Measurements from ENCODE around the gene SLC22A1. TPM values are rescaled to one million over a fixed set of nuclear protein-coding genes. Genes with fewer than 3 reads are reported as not detected.
A peak's percentile ranks its signal among the peaks of the same experiment; 100 is the strongest.

SLC22A1 gene
- total and polyA plus RNA-seq, 2 of the 13 experiments (the other 11 are each of a cell fraction or from before 2014, with no cell fraction given): 0.80 to 0.87 TPM

DNA sequence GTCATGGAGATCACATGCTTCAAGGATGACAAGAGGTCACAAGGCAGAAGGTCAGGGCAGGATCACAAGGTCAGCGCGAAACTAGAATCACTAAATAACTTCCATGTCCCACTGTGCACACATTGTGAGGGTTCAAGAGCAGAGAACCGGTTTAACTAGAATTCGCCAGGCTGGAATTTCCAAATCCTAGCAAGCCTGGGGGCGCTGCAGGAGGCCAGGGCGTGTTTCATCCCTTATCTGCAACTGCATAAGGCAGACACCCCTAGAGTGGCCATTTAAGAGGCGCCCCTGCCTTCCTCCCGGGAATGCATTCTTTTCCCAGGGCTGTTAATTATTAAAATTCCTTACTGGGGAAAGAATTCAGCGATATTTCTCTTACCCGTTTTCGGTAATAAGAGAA is 40.2 kb upstream of the SLC22A1 start (continued):
- TF ChIP-seq SRSF9 (IDR thresholded peaks at IDR 0.05; ENCODE audit: borderline replicate concordance, insufficient read depth, low read depth, low read length, poor library complexity, severe bottlenecking) (no peak), ZBTB2 (CRISPR knock-in tag; IDR thresholded peaks at IDR 0.05; ENCODE audit: low read depth) (no peak)

DNA sequence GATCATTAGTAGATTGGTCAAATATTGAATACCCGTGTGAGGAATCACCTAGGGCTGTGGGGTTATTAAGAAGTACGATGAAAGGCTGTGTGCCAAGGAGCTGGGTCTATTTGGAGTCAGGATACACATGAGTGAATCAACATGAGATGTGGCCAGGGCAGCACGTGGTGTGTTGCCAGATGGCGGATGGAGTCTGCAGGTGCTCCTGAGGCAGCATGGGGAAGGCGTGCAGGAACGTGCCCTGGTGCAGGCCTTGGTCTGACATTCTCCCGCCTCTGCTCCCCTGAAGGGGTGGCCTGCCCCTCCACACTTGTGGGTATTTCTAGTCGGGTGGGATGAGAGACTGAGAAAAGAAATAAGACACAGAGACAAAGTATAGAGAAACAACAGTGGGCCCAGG is 39.0 kb upstream of the SLC22A1 start:
- in situ Hi-C loops (cut with HindIII; ENCODE audit: extremely low pct_ligation_motif_present, low pct_unique_long_range_greater_than_20kb): no loop called here

GRCh38 chr6:160084198-160084776 is 37.3 kb upstream of the SLC22A1 start:
- ChIA-PET POLR2A (no interaction called here), CTCF (ENCODE audit: low intra/inter-chr PET ratio, low total read pairs) (no interaction called here)
- Histone ChIP-seq H3K4me1 (ENCODE audit: insufficient read depth, low read length) (peaks cover 6% of the 10 kb centered on the region), H3K9me3 (ENCODE audit: low read length) (no peaks in the 10 kb centered on the region), H3K4me3 (replicated peaks in 1 of 3; ENCODE audit: insufficient read depth in 1 of 3, low read depth in 2 of 3, low read length in 3 of 3) (no peak overlapping the region), H2AFZ (ENCODE audit: low read length) (no peak overlapping the region), H3K36me3 (replicated peaks in 1 of 2; ENCODE audit: control insufficient read depth in 1 of 2, insufficient read depth in 2 of 2, low read length in 2 of 2) (peaks cover 48 to 82% of the 10 kb centered on the region in 2 experiments), H4K20me1 (ENCODE audit: insufficient read depth, low read length) (0 out of 2 replicates have a peak, but pooled peaks cover 4% of the 10 kb centered on the region), H3K27me3 (ENCODE audit: control insufficient read depth in 1 of 2, insufficient read depth in 2 of 2, low read length in 2 of 2) (no peaks in the 10 kb centered on the region), H3K79me2 (ENCODE audit: insufficient read depth, low read length) (no peaks in the 10 kb centered on the region), H3K9ac (ENCODE audit: insufficient read depth, low read depth, low read length) (no peak overlapping the region), H3K27ac (ENCODE audit: extremely low read length, insufficient read depth, low read length) (no peak overlapping the region), H3K4me2 (ENCODE audit: low read depth, low read length) (no peak overlapping the region)
- no peak for ATAC-seq
- DNase-seq (ENCODE audit: low spot score): no peak
- FAIRE-seq: no peak
- in situ Hi-C loops (cut with HindIII; ENCODE audit: extremely low pct_ligation_motif_present, low pct_unique_long_range_greater_than_20kb) (no loop called here), intact Hi-C loops (cut with micrococcal nuclease; ENCODE audit: unreplicated experiment) (no loop called here)
- TF ChIP-seq ZNF256 (CRISPR knock-in tag; conservative IDR thresholded peaks at IDR 0.05) (no peak), RBM22 (optimal IDR thresholded peaks at IDR 0.05; ENCODE audit: low read length) (peak; percentile 11), ZNF589 (CRISPR knock-in tag; conservative IDR thresholded peaks at IDR 0.05) (no peak), ELK4 (CRISPR knock-in tag; IDR thresholded peaks at IDR 0.05; ENCODE audit: borderline replicate concordance) (no peak)
- WGBS (ENCODE audit: low lambda C conversion rate): 97% methylated on average over 17 of the region's 18 CpGs
- BruUV-seq (replicated peaks): no TSS peak

More for the DNA sequence above, 39.0 kb upstream of the SLC22A1 start:
- WGBS (ENCODE audit: low lambda C conversion rate): 99% methylated on average over 8 of the region's 8 CpGs
- POLR2A ChIA-PET: no interaction called here
- BruUV-seq (replicated peaks): no TSS peak
- Histone ChIP-seq H2AFZ (ENCODE audit: low read length) (no peak overlapping the region), H3K27ac (ENCODE audit: extremely low read length, insufficient read depth, low read length) (no peak overlapping the region), H4K20me1 (ENCODE audit: insufficient read depth, low read length) (no peaks in the 10 kb centered on the region), H3K9me3 (ENCODE audit: low read length) (no peaks in the 10 kb centered on the region), H3K79me2 (ENCODE audit: insufficient read depth, low read length) (no peaks in the 10 kb centered on the region), H3K4me1 (ENCODE audit: insufficient read depth, low read length) (peaks cover 11% of the 10 kb centered on the region), H3K27me3 (ENCODE audit: control insufficient read depth in 1 of 2, insufficient read depth in 2 of 2, low read length in 2 of 2) (no peaks in the 10 kb centered on the region), H3K4me3 (replicated peaks in 1 of 3; ENCODE audit: insufficient read depth in 1 of 3, low read depth in 2 of 3, low read length in 3 of 3) (no peak overlapping the region), H3K4me2 (ENCODE audit: low read depth, low read length) (no peak overlapping the region), H3K36me3 (replicated peaks in 1 of 2; ENCODE audit: control insufficient read depth in 1 of 2, insufficient read depth in 2 of 2, low read length in 2 of 2) (peaks cover 53 to 83% of the 10 kb centered on the region in 2 experiments), H3K9ac (ENCODE audit: insufficient read depth, low read depth, low read length) (no peak overlapping the region)
- ATAC-seq: no peak
- DNase-seq (ENCODE audit: low spot score): no peak
- intact Hi-C loops (cut with micrococcal nuclease; ENCODE audit: unreplicated experiment): no loop called here
- CTCF ChIA-PET (ENCODE audit: low intra/inter-chr PET ratio, low total read pairs): no interaction called here
- TF ChIP-seq NR2F1 (CRISPR knock-in tag; IDR thresholded peaks at IDR 0.05) (no peak), ONECUT2 (CRISPR knock-in tag; IDR thresholded peaks at IDR 0.05) (no peak)
- no peak for FAIRE-seq

Data from HepG2 (cell line).